ENCODE measurements around the gene CCDC78.

DNA sequence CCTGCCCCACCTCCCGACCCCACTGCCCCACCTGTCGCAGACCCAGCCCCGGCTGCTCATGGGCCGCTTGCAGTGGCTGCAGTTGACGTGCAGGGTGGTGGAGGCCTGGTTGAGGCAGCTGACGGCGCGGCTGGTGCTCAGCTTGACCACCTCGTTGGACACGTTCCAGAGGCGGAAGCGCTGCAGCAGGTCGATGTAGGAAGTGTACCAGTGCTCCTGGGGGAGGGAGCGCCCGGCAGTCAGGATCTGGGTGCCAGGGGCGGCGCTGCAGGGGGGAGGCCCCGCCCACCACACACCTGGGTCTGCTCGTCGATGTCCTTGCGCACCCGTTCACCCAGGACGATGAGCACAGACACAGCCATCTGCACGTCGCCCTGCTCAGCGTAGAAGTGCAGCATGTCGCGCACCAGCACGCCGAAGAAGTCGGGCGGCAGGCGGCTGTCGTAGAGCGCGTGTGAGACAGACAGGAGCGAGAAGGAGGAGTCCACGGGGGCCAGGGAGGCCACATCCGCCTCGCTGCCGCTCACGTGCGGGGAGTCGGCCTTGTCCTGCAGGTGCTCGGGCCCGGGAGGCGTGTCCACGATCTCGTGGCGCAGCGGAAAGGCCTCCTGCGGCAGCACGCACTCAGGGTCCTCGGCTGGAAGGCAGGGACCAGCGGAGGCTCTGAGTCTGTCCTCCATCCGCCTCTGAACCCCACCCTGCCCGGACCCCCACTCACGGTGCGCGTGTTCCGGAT, 41.1 kb downstream of the CCDC78 start:
- TF ChIP-seq POLR2A (IDR thresholded peaks at IDR 0.05) (no peak), POLR2AphosphoS5 (IDR thresholded peaks at IDR 0.05) (no peak)

All from transverse colon (tissue), 3 donors.